Measurements from ENCODE around the gene TNXB.
"Not testable (repeated sequence)": the region's sequence is repeated elsewhere in the genome, so short reads cannot be mapped to it uniquely, and the experiment has no call there.

TNXB gene

GRCh38 chr6:32109114-32109764 is at the start of gene TNXB:
TSS of gene TNXB (minus strand) at chr6:32109338. CDS start at chr6:32098198, 11,140 bp downstream.
- no peak for DNase-seq

- no peak for DNase-seq
Observed at GRCh38 chr6:32158052-32158451, 48.9 kb upstream of the TNXB start.

GRCh38 chr6:32156891-32157290 is 47.8 kb upstream of the TNXB start:
- no peak for DNase-seq

- peak; percentile 59 to 82 for DNase-seq
Observed at GRCh38 chr6:32154514-32155161, 45.5 kb upstream of the TNXB start.

GRCh38 chr6:32153564-32154513 is 44.7 kb upstream of the TNXB start, which contains the start of gene PPT2:
TSS of gene PPT2 (plus strand) at chr6:32154141. CDS start at chr6:32154595, 454 bp downstream.
- DNase-seq = peak; percentile 88 to 89

GRCh38 chr6:32152769-32153563 is 43.8 kb upstream of the TNXB start:
- no peak for DNase-seq

GRCh38 chr6:32151863-32152768 is 43.0 kb upstream of the TNXB start, which contains the start of gene PRRT1:
TSS of gene PRRT1 (minus strand) at chr6:32151939. CDS start at chr6:32151827, 112 bp downstream.
- DNase-seq = peak; percentile 29 to 42

- DNase-seq = peak; percentile 97 to 99
Observed at GRCh38 chr6:32151181-32151862, 42.2 kb upstream of the TNXB start.

- no peak for DNase-seq
Observed at GRCh38 chr6:32149932-32150870, 41.1 kb upstream of the TNXB start.

GRCh38 chr6:32149092-32149755 is 40.1 kb upstream of the TNXB start:
- DNase-seq = no peak

- DNase-seq = no peak
Observed at GRCh38 chr6:32148289-32149091, 39.4 kb upstream of the TNXB start.

GRCh38 chr6:32147401-32148132 is 38.4 kb upstream of the TNXB start:
- DNase-seq = no peak

GRCh38 chr6:32146687-32147086 is 37.5 kb upstream of the TNXB start:
- no peak for DNase-seq

- no peak for DNase-seq
Observed at GRCh38 chr6:32146287-32146686, 37.1 kb upstream of the TNXB start.

- DNase-seq = not testable (repeated sequence)
Observed at GRCh38 chr6:32144238-32144637, 35.1 kb upstream of the TNXB start.

GRCh38 chr6:32140420-32141046 is 31.4 kb upstream of the TNXB start:
- no peak for DNase-seq

- no peak for DNase-seq
Observed at GRCh38 chr6:32139590-32139989, 30.5 kb upstream of the TNXB start.

Data from NCI-H524 (cell line).